Mesendoderm (in vitro differentiated cells): Measurements from ENCODE around the gene PISD.

Experiments used
- DNase-seq: peaks from one replicate; pipeline ENCODE4 v3.0.0; 2013
- H2AK5ac ChIP-seq: 2 replicates; pipeline ENCODE4 v1.6.1; 2013; ENCODE audit warnings: low read length, inconsistent platforms
- H2BK120ac ChIP-seq: 2 replicates; pipeline ENCODE4 v1.6.1; 2013; ENCODE audit warnings: low read depth, mild to moderate bottlenecking, low read length, moderate library complexity, mixed read lengths
- H2BK15ac ChIP-seq: replicated peaks from 2 replicates; pipeline ENCODE4 v1.6.1; 2013; ENCODE audit warnings: low read depth, mild to moderate bottlenecking, moderate library complexity
- H2BK5ac ChIP-seq: 2 replicates; pipeline ENCODE4 v1.6.1; 2013; ENCODE audit warnings: low read length, inconsistent platforms
- H3K18ac ChIP-seq: 2 replicates; pipeline ENCODE4 v1.6.1; 2013; ENCODE audit warnings: mild to moderate bottlenecking, low read length, mixed read lengths
- H3K23ac ChIP-seq: one replicate; pipeline ENCODE4 v1.6.1; 2013; ENCODE audit warnings: low read length
- H3K27ac ChIP-seq: 2 replicates; pipeline ENCODE4 v1.5.1; 2013; ENCODE audit warnings: low read depth, mild to moderate bottlenecking, inconsistent platforms, low read length, moderate library complexity
- H3K27me3 ChIP-seq: 2 replicates; pipeline ENCODE4 v1.6.1; 2013; ENCODE audit warnings: low read length, control low read depth, mild to moderate bottlenecking, inconsistent platforms; ENCODE audit not compliant: insufficient read depth, poor library complexity
- H3K36me3 ChIP-seq: 2 replicates; pipeline ENCODE4 v1.6.1; 2013; ENCODE audit warnings: low read length, inconsistent platforms; ENCODE audit not compliant: control insufficient read depth, insufficient read depth
- H3K4ac ChIP-seq: one replicate; pipeline ENCODE4 v1.6.1; 2013; ENCODE audit warnings: low read depth, mild to moderate bottlenecking, low read length, moderate library complexity
- H3K4me1 ChIP-seq: 2 replicates; pipeline ENCODE4 v1.6.1; 2013; ENCODE audit warnings: low read depth, low read length, inconsistent platforms; ENCODE audit not compliant: control insufficient read depth
- H3K4me2 ChIP-seq: 2 replicates; pipeline ENCODE4 v1.6.1; 2013; ENCODE audit warnings: low read length
- H3K4me3 ChIP-seq: 2 replicates; pipeline ENCODE4 v1.5.1; 2013; ENCODE audit warnings: mild to moderate bottlenecking, low read length
- H3K56ac ChIP-seq: one replicate; pipeline ENCODE4 v1.6.1; 2013; ENCODE audit warnings: low read length
- H3K79me1 ChIP-seq: 2 replicates; pipeline ENCODE4 v1.6.1; 2013; ENCODE audit warnings: low read length, inconsistent platforms
- H3K79me2 ChIP-seq: 2 replicates; pipeline ENCODE4 v1.6.1; 2013; ENCODE audit warnings: mild to moderate bottlenecking, low read length; ENCODE audit not compliant: control insufficient read depth, insufficient read depth
- H3K9ac ChIP-seq: 2 replicates; pipeline ENCODE4 v1.6.1; 2013; ENCODE audit warnings: low read length, inconsistent platforms
- H4K5ac ChIP-seq: one replicate; pipeline ENCODE4 v1.6.1; 2013; ENCODE audit warnings: low read length
- H4K8ac ChIP-seq: one replicate; pipeline ENCODE4 v1.6.1; 2013; ENCODE audit warnings: low read depth, mild to moderate bottlenecking, control low read depth, low read length, moderate library complexity
- WGBS: extraction: QIAGEN DNeasy Blood & Tissue Kit; methylation state at CpG from one replicate; pipeline ENCODE4 v1.1.7; 2013; ENCODE audit warnings: low lambda C conversion rate, missing lambda C conversion rate; ENCODE audit not compliant: insufficient coverage; ENCODE audit errors: extremely low coverage; 5-methylcytosine and 5-hydroxymethylcytosine counted together

PISD gene

DNA sequence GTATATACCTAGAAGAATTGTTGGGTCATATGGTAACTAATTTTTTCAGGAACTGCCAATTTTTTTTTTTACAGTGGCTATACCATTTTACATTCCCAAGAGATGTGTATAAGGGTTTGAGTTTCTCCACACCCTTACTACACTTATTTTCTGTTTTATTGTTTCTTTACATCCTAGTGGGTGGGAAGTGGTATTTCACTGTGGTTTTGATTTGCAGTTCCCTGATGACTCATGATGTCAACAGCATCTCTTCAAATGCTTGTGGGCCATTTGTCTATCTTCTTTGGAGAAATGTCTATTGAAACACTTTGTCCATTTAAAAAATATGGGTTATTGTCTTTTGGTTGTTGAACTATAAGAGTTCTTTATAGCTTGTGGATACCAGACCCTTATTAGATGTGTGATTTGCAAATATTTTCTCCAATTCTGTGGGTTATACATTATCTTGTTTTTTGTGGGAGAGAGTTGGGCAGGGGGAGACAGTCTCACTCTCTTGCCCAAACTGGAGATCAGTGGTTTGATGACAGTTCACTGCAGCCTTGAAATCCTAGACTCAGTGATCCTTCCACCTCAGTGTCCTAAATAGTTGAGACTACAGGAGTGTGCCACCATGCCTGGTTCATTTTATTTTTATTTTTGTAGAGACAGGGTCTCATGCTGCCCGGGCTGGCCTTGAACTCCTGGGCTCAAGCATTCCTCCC, 30.3 kb upstream of the PISD start:
- no peaks in the 10 kb centered on the region for H3K79me1 ChIP-seq
- H3K9ac ChIP-seq = no peak overlapping the region
- no peaks in the 10 kb centered on the region for H3K27me3 ChIP-seq
- no peak overlapping the region for H3K4me2 ChIP-seq
- no peak overlapping the region for H2BK120ac ChIP-seq
- H3K4ac ChIP-seq = no peak overlapping the region
- H3K4me1 ChIP-seq = no peaks in the 10 kb centered on the region
- no peak overlapping the region for H3K18ac ChIP-seq
- no peak overlapping the region for H2BK5ac ChIP-seq
- H3K4me3 ChIP-seq = no peak overlapping the region
- WGBS = no CpG with 5 or more reads among the region's 1 CpG
- H4K5ac ChIP-seq = no peak overlapping the region
- H3K79me2 ChIP-seq = no peaks in the 10 kb centered on the region
- no peak overlapping the region for H4K8ac ChIP-seq
- no peak overlapping the region for H3K23ac ChIP-seq
- no peak overlapping the region for H3K27ac ChIP-seq
- no peak overlapping the region for H2AK5ac ChIP-seq
- peaks cover 2% of the 10 kb centered on the region for H3K36me3 ChIP-seq
- no peak overlapping the region for H2BK15ac ChIP-seq
- no peak for DNase-seq
- H3K56ac ChIP-seq = no peak overlapping the region

DNA sequence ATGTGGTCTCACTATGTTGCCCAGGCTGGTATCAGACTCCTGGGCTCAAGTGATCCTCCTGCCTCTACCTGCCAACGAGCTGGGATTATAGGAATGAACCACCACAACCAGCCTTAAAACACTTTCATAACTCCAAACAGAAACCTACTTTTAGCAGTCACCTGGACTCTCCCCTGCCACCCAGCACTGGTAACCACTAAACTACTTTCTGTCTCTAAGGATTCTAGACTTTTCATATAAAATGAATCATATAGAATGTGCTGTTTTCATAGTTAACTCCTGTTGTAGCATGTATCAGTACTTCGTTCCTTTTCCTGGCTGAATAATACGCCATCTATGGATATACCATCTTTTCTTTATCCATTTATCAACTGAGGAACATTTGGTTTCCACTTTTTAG, 29.4 kb upstream of the PISD start:
- Histone ChIP-seq H2BK120ac (no peak overlapping the region), H3K23ac (no peak overlapping the region), H3K4me3 (no peak overlapping the region), H2BK5ac (no peak overlapping the region), H3K27ac (no peak overlapping the region), H4K8ac (no peak overlapping the region), H3K27me3 (no peaks in the 10 kb centered on the region), H3K9ac (no peak overlapping the region), H3K36me3 (peaks cover 2% of the 10 kb centered on the region), H2AK5ac (no peak overlapping the region), H3K18ac (no peak overlapping the region), H4K5ac (no peak overlapping the region), H2BK15ac (no peak overlapping the region), H3K4me2 (no peak overlapping the region), H3K79me1 (no peaks in the 10 kb centered on the region), H3K56ac (no peak overlapping the region), H3K79me2 (no peaks in the 10 kb centered on the region), H3K4me1 (no peaks in the 10 kb centered on the region), H3K4ac (no peak overlapping the region)
- no peak for DNase-seq
- no CpG with 5 or more reads among the region's 3 CpGs for WGBS

DNA sequence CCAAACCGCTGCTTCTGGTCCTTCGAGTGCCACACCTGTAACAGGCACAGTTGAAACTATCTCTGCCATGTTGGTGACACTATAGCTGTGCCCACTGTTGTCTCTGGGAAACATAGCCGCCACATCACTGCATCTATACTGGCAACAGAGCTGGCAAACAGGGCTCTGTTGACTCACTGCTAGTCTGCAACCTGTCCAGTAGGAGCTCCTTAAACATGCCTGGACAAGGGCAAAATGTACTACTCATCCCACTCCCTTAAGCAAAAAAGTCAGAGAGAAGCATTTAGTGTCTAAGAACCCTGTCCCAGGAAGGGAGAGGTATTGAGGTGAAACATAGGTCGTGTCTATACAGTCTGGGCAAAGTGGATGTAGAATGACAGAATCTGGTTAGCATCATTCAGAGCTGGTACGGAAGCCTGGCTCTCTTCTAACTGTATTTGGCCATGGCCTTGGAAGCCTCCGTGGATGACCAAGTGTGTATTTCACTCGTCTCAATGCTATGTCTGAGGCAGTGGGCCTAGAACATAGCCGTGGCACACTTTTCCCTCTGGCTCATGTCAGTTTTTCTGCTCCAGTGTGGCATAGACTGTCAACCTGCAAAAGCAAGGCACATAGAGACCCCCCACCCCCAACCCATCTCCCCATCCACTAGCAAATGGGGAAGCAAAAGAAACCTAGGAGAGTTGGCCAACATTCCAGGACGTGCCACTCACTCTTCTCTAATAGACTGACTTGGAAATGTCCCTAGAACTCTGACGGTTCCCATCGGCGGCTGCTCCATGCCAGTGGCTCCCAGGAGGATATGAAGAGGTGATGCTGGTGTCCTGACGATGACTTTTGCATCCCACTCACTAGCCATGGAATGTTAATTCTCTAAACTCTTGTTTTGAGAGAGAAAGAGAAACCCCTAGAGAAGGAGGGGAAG, 21.4 kb upstream of the PISD start:
- Histone ChIP-seq H3K4ac (no peak overlapping the region), H4K5ac (no peak overlapping the region), H3K27me3 (no peaks in the 10 kb centered on the region), H4K8ac (no peak overlapping the region), H3K9ac (no peak overlapping the region), H3K56ac (no peak overlapping the region), H2AK5ac (no peak overlapping the region), H2BK120ac (no peak overlapping the region), H3K79me2 (no peaks in the 10 kb centered on the region), H2BK15ac (no peak overlapping the region), H2BK5ac (no peak overlapping the region), H3K36me3 (peaks cover 1% of the 10 kb centered on the region), H3K27ac (no peak overlapping the region), H3K4me2 (no peak overlapping the region), H3K79me1 (no peaks in the 10 kb centered on the region), H3K18ac (no peak overlapping the region), H3K4me1 (no peaks in the 10 kb centered on the region), H3K23ac (no peak overlapping the region), H3K4me3 (no peak overlapping the region)
- DNase-seq = no peak
- WGBS = no CpG with 5 or more reads among the region's 13 CpGs

DNA sequence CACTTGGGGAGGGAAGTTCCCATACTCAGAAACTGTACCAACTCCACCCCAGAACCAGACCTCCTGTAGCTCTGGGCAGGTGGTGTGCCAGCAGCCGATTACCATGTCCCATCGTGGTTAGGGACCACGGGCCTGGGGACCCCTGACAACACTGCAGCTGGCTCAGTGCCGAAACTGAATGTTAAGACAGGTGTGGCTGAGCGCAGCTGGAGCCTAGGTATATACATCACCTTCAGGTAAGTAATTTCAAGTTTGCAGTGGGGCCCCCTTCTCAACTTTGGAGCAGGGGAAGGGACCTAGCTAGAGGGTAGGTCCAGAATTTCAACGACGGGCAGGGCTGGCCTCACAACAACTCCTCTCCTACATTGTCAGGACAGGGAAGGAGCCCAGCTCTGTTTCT, 20.7 kb upstream of the PISD start:
- Histone ChIP-seq H3K4me2 (no peak overlapping the region), H3K23ac (no peak overlapping the region), H3K56ac (no peak overlapping the region), H2BK120ac (no peak overlapping the region), H2AK5ac (no peak overlapping the region), H4K8ac (no peak overlapping the region), H3K4me3 (no peak overlapping the region), H3K4ac (no peak overlapping the region), H3K9ac (no peak overlapping the region), H3K18ac (no peak overlapping the region), H2BK5ac (no peak overlapping the region), H4K5ac (no peak overlapping the region), H3K27ac (no peak overlapping the region), H3K79me2 (no peaks in the 10 kb centered on the region), H2BK15ac (no peak overlapping the region), H3K4me1 (no peaks in the 10 kb centered on the region), H3K27me3 (no peaks in the 10 kb centered on the region), H3K36me3 (peaks cover 1% of the 10 kb centered on the region), H3K79me1 (no peaks in the 10 kb centered on the region)
- DNase-seq = no peak
- no CpG with 5 or more reads among the region's 7 CpGs for WGBS

DNA sequence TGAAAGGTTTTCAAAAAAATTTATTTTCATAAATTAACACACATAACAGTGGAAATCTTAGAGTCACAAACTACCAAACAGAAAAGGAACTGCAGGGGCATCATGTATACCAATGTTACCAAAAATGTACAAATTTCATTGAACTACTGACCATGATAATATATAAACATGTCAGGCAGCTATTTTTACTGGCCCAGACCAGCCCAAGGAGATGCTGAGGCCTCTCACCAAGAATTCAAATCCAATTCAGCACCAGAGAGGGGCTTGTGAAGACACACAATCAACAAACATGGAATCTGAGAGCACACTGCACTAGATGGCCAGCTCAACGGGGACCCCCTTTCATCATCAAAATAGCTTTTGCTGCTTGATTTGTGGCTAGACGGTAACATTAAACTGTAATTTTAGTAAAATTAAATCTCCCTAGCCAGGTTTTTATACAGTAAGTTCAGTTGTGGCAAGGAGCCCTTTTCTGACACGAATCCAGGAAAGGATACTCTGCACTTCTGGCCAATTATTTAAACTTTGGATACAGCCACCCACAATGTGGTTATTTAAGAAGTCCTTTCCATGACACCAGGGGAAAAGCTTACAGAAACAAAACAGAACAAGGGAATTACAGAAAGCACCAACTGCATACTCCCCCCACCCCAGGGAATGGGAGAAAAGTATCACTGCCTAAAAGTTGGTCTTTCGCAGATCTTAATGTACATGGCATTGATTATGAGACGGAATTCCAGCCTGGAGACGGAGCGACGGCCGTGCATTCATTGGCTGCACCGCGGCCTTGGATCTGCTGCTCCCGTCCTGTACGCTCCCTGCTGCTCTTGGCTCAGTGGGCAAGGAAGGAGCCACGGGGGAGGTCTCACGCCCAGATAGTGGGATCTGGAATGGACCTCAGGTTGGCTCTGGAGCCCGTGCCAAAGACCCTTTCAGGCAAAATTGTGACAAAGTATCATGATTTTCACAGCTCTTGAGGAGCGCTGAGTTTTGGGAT, 19.6 kb upstream of the PISD start:
- Histone ChIP-seq H3K56ac (no peak overlapping the region), H3K4ac (no peak overlapping the region), H2AK5ac (no peak overlapping the region), H3K27ac (no peak overlapping the region), H3K36me3 (peaks cover 1% of the 10 kb centered on the region), H3K18ac (no peak overlapping the region), H3K79me1 (no peaks in the 10 kb centered on the region), H3K4me1 (no peaks in the 10 kb centered on the region), H3K9ac (no peak overlapping the region), H3K23ac (no peak overlapping the region), H3K79me2 (no peaks in the 10 kb centered on the region), H2BK120ac (no peak overlapping the region), H4K8ac (no peak overlapping the region), H3K4me3 (no peak overlapping the region), H4K5ac (no peak overlapping the region), H3K27me3 (no peaks in the 10 kb centered on the region), H3K4me2 (no peak overlapping the region), H2BK15ac (no peak overlapping the region), H2BK5ac (no peak overlapping the region)
- WGBS = no CpG with 5 or more reads among the region's 17 CpGs
- no peak for DNase-seq
